ENCODE results near the gene NPM3.

The NPM3 gene

GRCh38 chr10:101766306-101766705 lies 16.9 kb downstream of the NPM3 start:
- H3K9me3 Mint-ChIP-seq, result no peaks in the 10 kb centered on the region
- peaks cover 58% of the 10 kb centered on the region for H3K27me3 Mint-ChIP-seq
- no peaks in the 10 kb centered on the region for H3K4me1 Mint-ChIP-seq (ENCODE audit: low read depth)
- no peak overlapping the region for H3K27ac Mint-ChIP-seq
- intact Hi-C loops (cut with micrococcal nuclease), result no loop called here
- H3K36me3 Mint-ChIP-seq (ENCODE audit: low read depth), result no peaks in the 10 kb centered on the region
- H3K4me3 Mint-ChIP-seq, result no peak overlapping the region

- Mint-ChIP-seq H3K36me3 (ENCODE audit: low read depth) (no peaks in the 10 kb centered on the region), H3K27ac (no peak overlapping the region), H3K4me3 (no peak overlapping the region), H3K27me3 (peaks cover 41% of the 10 kb centered on the region), H3K4me1 (ENCODE audit: low read depth) (no peaks in the 10 kb centered on the region), H3K9me3 (no peaks in the 10 kb centered on the region)
- intact Hi-C loops (cut with micrococcal nuclease), result no loop called here
Observed at GRCh38 chr10:101763141-101763846, 20.0 kb downstream of the NPM3 start.

GRCh38 chr10:101762736-101763135 lies 20.5 kb downstream of the NPM3 start:
- Mint-ChIP-seq H3K36me3 (ENCODE audit: low read depth) (no peaks in the 10 kb centered on the region), H3K27me3 (peaks cover 39% of the 10 kb centered on the region), H3K27ac (no peak overlapping the region), H3K4me1 (ENCODE audit: low read depth) (no peaks in the 10 kb centered on the region), H3K9me3 (no peaks in the 10 kb centered on the region), H3K4me3 (no peak overlapping the region)
- intact Hi-C loops (cut with micrococcal nuclease), result no loop called here

- Mint-ChIP-seq H3K36me3 (ENCODE audit: low read depth) (no peaks in the 10 kb centered on the region), H3K27ac (no peak overlapping the region), H3K27me3 (peaks cover 34% of the 10 kb centered on the region), H3K4me1 (ENCODE audit: low read depth) (no peaks in the 10 kb centered on the region), H3K9me3 (no peaks in the 10 kb centered on the region), H3K4me3 (no peak overlapping the region)
- intact Hi-C loops (cut with micrococcal nuclease), result no loop called here
Observed at GRCh38 chr10:101761226-101761625, 22.0 kb downstream of the NPM3 start.

GRCh38 chr10:101760510-101760909 lies 22.7 kb downstream of the NPM3 start:
- intact Hi-C loops (cut with micrococcal nuclease), result no loop called here
- H3K4me3 Mint-ChIP-seq, result no peak overlapping the region
- no peaks in the 10 kb centered on the region for H3K9me3 Mint-ChIP-seq
- H3K27ac Mint-ChIP-seq, result no peak overlapping the region
- H3K36me3 Mint-ChIP-seq (ENCODE audit: low read depth), result no peaks in the 10 kb centered on the region
- no peaks in the 10 kb centered on the region for H3K4me1 Mint-ChIP-seq (ENCODE audit: low read depth)
- H3K27me3 Mint-ChIP-seq, result peaks cover 33% of the 10 kb centered on the region

- Mint-ChIP-seq H3K36me3 (ENCODE audit: low read depth) (no peaks in the 10 kb centered on the region), H3K27ac (no peak overlapping the region), H3K4me3 (no peak overlapping the region), H3K4me1 (ENCODE audit: low read depth) (no peaks in the 10 kb centered on the region), H3K9me3 (no peaks in the 10 kb centered on the region), H3K27me3 (peaks cover 32% of the 10 kb centered on the region)
- intact Hi-C loops (cut with micrococcal nuclease), result no loop called here
Observed at GRCh38 chr10:101759309-101760247, 23.7 kb downstream of the NPM3 start.

- Mint-ChIP-seq H3K4me1 (ENCODE audit: low read depth) (no peaks in the 10 kb centered on the region), H3K9me3 (no peaks in the 10 kb centered on the region), H3K36me3 (ENCODE audit: low read depth) (no peaks in the 10 kb centered on the region), H3K4me3 (no peak overlapping the region), H3K27me3 (peaks cover 32% of the 10 kb centered on the region), H3K27ac (no peak overlapping the region)
- intact Hi-C loops (cut with micrococcal nuclease), result no loop called here
Observed at GRCh38 chr10:101758858-101759257, 24.4 kb downstream of the NPM3 start.

- H3K4me1 Mint-ChIP-seq (ENCODE audit: low read depth), result no peaks in the 10 kb centered on the region
- peaks cover 35% of the 10 kb centered on the region for H3K27me3 Mint-ChIP-seq
- no peaks in the 10 kb centered on the region for H3K36me3 Mint-ChIP-seq (ENCODE audit: low read depth)
- intact Hi-C loops (cut with micrococcal nuclease), result no loop called here
- no peaks in the 10 kb centered on the region for H3K9me3 Mint-ChIP-seq
- H3K4me3 Mint-ChIP-seq, result no peak overlapping the region
- H3K27ac Mint-ChIP-seq, result no peak overlapping the region
Observed at GRCh38 chr10:101752241-101752640, 31.0 kb downstream of the NPM3 start.

- intact Hi-C loops (cut with micrococcal nuclease), result no loop called here
- Mint-ChIP-seq H3K27me3 (peaks cover 25% of the 10 kb centered on the region), H3K4me1 (ENCODE audit: low read depth) (no peaks in the 10 kb centered on the region), H3K4me3 (no peak overlapping the region), H3K27ac (no peak overlapping the region), H3K36me3 (ENCODE audit: low read depth) (no peaks in the 10 kb centered on the region), H3K9me3 (no peaks in the 10 kb centered on the region)
Observed at GRCh38 chr10:101749047-101750016, 33.9 kb downstream of the NPM3 start.

- H3K4me3 Mint-ChIP-seq, result no peak overlapping the region
- H3K36me3 Mint-ChIP-seq (ENCODE audit: low read depth), result no peaks in the 10 kb centered on the region
- no peak overlapping the region for H3K27ac Mint-ChIP-seq
- no peaks in the 10 kb centered on the region for H3K4me1 Mint-ChIP-seq (ENCODE audit: low read depth)
- intact Hi-C loops (cut with micrococcal nuclease), result no loop called here
- no peaks in the 10 kb centered on the region for H3K9me3 Mint-ChIP-seq
- H3K27me3 Mint-ChIP-seq, result peaks cover 24% of the 10 kb centered on the region
Observed at GRCh38 chr10:101748496-101748895, 34.8 kb downstream of the NPM3 start.

- Mint-ChIP-seq H3K4me3 (no peak overlapping the region), H3K27me3 (peaks cover 30% of the 10 kb centered on the region), H3K36me3 (ENCODE audit: low read depth) (no peaks in the 10 kb centered on the region), H3K9me3 (no peaks in the 10 kb centered on the region), H3K27ac (no peak overlapping the region), H3K4me1 (ENCODE audit: low read depth) (no peaks in the 10 kb centered on the region)
- intact Hi-C loops (cut with micrococcal nuclease), result no loop called here
Observed at GRCh38 chr10:101745074-101745696, 38.1 kb downstream of the NPM3 start.

GRCh38 chr10:101744267-101744666 lies 39.0 kb downstream of the NPM3 start:
- H3K4me3 Mint-ChIP-seq, result no peak overlapping the region
- H3K27me3 Mint-ChIP-seq, result peaks cover 32% of the 10 kb centered on the region
- intact Hi-C loops (cut with micrococcal nuclease), result no loop called here
- no peak overlapping the region for H3K27ac Mint-ChIP-seq
- no peaks in the 10 kb centered on the region for H3K36me3 Mint-ChIP-seq (ENCODE audit: low read depth)
- H3K4me1 Mint-ChIP-seq (ENCODE audit: low read depth), result no peaks in the 10 kb centered on the region
- no peaks in the 10 kb centered on the region for H3K9me3 Mint-ChIP-seq

GRCh38 chr10:101741938-101742337 lies 41.3 kb downstream of the NPM3 start:
- intact Hi-C loops (cut with micrococcal nuclease), result no loop called here
- Mint-ChIP-seq H3K27me3 (peaks cover 30% of the 10 kb centered on the region), H3K4me3 (no peak overlapping the region), H3K36me3 (ENCODE audit: low read depth) (no peaks in the 10 kb centered on the region), H3K9me3 (no peaks in the 10 kb centered on the region), H3K4me1 (ENCODE audit: low read depth) (no peaks in the 10 kb centered on the region), H3K27ac (no peak overlapping the region)
